GM21390 (cell line): ENCODE results near the gene PDIA2.
"Not testable (repeated sequence)": the region's sequence is repeated elsewhere in the genome, so short reads cannot be mapped to it uniquely, and the experiment has no call there.

Experiments
- ATAC-seq: cut with Tn5 transposase; IDR thresholded peaks from one replicate; pipeline ENCODE4 v1.9.1; 2021; ENCODE audit not compliant: unreplicated experiment

Gene PDIA2

DNA sequence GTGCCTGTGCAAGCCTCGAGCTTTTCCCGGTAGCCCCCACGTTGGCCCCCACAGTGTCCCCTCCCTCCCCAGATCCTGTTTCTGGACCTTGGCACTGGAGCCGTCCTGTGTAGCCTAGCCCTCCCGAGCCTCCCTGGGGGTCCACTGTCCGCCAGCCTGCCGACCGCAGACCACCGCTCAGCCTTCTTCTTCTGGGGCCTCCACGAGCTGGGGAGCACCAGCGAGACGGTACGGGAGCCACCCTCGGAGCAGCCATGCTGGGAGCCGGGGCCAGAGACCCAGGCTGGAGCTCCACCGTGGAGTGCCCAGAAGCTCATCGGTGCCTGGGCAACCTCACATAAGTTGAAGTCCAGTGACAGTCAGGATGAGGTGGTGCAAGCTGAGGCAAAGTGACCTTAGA lies 19.0 kb upstream of the PDIA2 start:
- no peak for ATAC-seq

DNA sequence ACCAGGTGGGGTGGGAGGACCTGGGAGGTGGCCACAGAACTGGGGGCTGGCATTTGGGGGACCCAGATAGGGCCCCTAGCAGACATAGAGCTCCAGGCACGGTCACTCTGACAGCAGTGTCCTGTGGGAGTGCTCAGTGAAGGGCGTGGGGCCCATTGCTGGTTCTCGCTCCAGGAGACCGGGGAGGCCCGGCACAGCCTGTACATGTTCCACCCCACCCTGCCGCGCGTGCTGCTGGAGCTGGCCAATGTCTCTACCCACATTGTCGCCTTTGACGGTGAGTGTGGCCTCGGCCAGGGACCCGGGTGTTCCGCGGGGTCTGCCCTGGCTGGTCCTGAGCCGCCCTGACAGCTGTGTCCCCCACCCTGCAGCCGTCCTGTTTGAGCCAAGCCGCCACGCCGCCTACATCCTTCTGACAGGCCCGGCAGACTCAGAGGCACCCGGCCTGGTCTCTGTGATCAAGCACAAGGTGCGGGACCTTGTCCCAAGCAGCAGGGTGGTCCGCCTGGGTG lies 18.5 kb upstream of the PDIA2 start:
- ATAC-seq = no peak

GRCh38 chr16:265002-265529 lies 17.9 kb upstream of the PDIA2 start:
- ATAC-seq = no peak

DNA sequence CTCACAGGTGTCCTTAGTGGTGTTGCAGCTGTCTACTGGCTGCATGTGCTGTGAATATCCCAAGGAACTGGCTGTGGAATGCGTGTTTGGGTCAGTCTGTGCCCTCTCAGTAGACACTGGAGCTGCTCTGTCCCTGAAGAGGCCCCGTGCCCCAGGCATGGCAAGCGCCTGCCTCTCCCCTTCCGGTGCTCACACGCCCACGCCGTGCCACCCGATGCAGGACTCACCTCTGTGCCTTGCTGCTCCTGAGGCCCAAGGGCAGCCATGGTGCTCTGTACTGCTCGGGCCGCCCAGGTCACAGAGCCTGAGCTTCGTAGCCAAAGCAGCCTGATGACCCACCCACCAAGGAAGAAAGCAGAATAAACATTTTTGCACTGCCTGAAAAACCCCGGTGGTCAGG lies 17.3 kb upstream of the PDIA2 start:
- no peak for ATAC-seq

GRCh38 chr16:266258-267164 lies 16.5 kb upstream of the PDIA2 start:
- no peak for ATAC-seq

DNA sequence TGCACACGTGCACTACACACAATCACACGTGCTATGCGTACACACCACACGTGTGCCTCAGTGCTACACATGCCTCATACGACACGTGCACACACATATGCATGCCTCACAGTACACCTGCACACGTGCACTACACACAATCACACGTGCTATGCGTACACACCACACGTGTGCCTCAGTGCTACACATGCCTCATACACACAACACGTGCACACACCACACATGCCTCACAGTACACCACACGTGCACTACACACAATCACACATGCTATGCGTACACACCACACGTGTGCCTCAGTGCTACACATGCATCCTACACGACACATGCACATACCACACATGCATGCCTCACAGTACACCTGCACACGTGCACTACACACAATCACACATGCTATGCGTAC lies 15.4 kb upstream of the PDIA2 start:
- ATAC-seq = not testable (repeated sequence)

- no peak for ATAC-seq
These were observed 14.6 kb upstream of the PDIA2 start for GRCh38 chr16:268141-269053.

- ATAC-seq = no peak
These were observed 13.7 kb upstream of the PDIA2 start for GRCh38 chr16:269061-269796.

- no peak for ATAC-seq
These were observed 12.3 kb upstream of the PDIA2 start for GRCh38 chr16:270381-271255.

- no peak for ATAC-seq
These were observed 10.1 kb upstream of the PDIA2 start for GRCh38 chr16:272633-273546.

GRCh38 chr16:273547-274421 lies 9.2 kb upstream of the PDIA2 start:
- ATAC-seq = no peak

DNA sequence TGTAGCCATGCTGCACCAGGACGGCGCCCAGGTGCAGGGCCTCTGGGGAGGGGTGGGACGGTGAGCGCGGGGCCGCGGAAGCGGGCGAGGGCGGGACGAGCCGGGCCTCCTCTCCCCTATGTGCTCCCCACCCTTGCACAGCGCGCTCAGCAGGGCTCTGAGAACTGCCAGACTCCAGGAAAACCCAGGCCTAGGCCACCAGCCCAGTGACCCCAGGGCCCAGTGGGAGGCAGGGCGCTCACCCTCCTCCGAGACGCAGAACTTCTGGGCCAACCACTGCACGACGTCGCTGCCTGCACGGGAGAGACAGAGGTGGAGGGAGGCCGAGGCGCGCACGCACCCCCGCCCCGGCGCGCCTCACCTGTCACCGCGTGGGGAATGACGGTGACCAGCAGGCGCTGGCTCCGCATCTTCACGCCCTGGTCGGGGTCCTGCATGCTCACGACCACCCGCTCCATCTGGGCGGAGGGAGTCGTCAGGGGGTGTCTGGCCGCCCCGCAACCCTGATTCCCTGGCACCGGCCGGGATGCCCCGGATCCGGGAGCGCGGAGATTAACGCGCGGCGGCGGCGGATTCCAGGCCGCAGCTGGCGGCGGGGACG lies 7.8 kb upstream of the PDIA2 start:
- no peak for ATAC-seq

- no peak for ATAC-seq
These were observed 7.2 kb upstream of the PDIA2 start, which contains the start of gene RGS11 for GRCh38 chr16:275786-276232. Gene RGS11, minus strand, starts transcription at chr16:275944. Its CDS starts 33 bp downstream, at chr16:275911.

- ATAC-seq = no peak
These were observed 6.4 kb upstream of the PDIA2 start for GRCh38 chr16:276426-277077.

DNA sequence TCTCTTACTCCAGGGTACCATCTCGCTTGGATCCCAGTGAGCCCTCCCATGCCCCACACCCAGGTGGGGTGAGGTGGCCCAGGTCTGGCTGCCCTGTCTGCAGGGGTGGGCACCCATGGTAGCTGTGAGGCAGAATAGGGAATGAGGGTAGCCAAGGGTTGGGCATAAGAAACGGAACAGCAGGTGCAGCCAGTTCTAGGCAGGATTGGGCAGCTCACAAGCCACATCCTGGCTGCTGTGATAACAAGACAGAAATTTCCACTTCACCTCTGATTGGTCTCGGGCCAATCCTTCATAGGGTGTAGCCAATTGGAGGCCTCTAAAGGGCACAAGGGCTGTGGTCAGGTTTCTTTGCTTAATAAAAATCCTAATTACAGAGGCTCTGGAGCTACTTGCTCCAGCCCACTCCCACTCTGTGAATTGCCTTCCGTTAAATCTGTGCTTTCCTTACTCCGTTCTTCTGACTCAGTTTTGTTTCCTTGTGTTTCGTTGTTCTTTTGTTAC lies 4.0 kb upstream of the PDIA2 start:
- ATAC-seq = no peak

DNA sequence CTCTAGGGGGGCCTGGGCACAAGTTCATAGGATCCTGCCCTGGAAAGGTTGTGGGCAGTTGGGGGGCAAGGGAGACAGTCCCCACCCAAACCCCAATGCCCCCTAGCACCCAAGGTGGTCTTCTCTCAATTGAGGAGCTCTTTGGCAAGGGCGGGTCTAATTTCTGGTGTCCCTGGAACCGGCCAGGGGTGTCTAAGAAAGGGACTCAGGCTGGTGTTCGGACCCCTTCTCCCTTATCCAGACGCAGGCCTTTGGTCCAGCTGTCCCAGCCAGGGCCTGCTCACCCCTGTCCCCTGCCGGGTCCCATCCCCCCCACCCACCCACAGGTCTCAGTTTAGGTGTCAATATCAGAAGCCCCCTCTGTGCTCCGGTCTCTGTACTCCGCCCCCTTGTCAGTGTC lies 3.4 kb upstream of the PDIA2 start:
- no peak for ATAC-seq
